Osteoblast (primary cell): ENCODE measurements around the gene PCAT7. TPM values are rescaled to one million over a fixed set of nuclear protein-coding genes. Genes with fewer than 3 reads are reported as not detected.
"Not testable (repeated sequence)": the region's sequence is repeated elsewhere in the genome, so short reads cannot be mapped to it uniquely, and the experiment has no call there.

Source experiments
- DNase-seq: peaks from one replicate; pipeline ENCODE4 v3.0.0; 2011; ENCODE audit warnings: low spot score, mixed read lengths; ENCODE audit not compliant: insufficient read length; ENCODE audit errors: missing footprints
- H2AFZ ChIP-seq: 2 replicates; pipeline ENCODE4 v1.6.0; 2011; ENCODE audit warnings: mild to moderate bottlenecking, low read length
- H3K27ac ChIP-seq: 2 replicates; pipeline ENCODE4 v1.5.1; 2011; ENCODE audit warnings: mild to moderate bottlenecking, low read depth, low read length, moderate library complexity
- H3K27me3 ChIP-seq: 2 replicates; pipeline ENCODE4 v1.6.0; 2012; ENCODE audit warnings: mild to moderate bottlenecking, control low read depth, inconsistent platforms, low read length, moderate library complexity; ENCODE audit not compliant: insufficient read depth
- H3K36me3 ChIP-seq: 2 replicates; pipeline ENCODE4 v1.5.1; 2011; ENCODE audit warnings: mild to moderate bottlenecking, low read length, control low read depth, moderate library complexity; ENCODE audit not compliant: insufficient read depth
- H3K4me1 ChIP-seq: 2 replicates; pipeline ENCODE4 v1.5.1; 2011; ENCODE audit warnings: mild to moderate bottlenecking, low read length, control low read depth, moderate library complexity; ENCODE audit not compliant: insufficient read depth
- H3K4me2 ChIP-seq: 2 replicates; pipeline ENCODE4 v1.6.0; 2011; ENCODE audit warnings: mild to moderate bottlenecking, low read length; ENCODE audit not compliant: insufficient read depth
- H3K4me3 ChIP-seq: fragments of 200-600 bp; sonication (generic); 3 replicates; pipeline ENCODE4 v1.5.1; 2012; ENCODE audit warnings: mild to moderate bottlenecking, low read length, inconsistent platforms; ENCODE audit not compliant: insufficient read depth
- H3K79me2 ChIP-seq: 2 replicates; pipeline ENCODE4 v1.6.0; 2012; ENCODE audit warnings: mild to moderate bottlenecking, low read length, control low read depth, inconsistent platforms; ENCODE audit not compliant: insufficient read depth
- H3K9me3 ChIP-seq: 2 replicates; pipeline ENCODE4 v1.5.1; 2011; ENCODE audit warnings: low read depth, low read length, control low read depth
- H4K20me1 ChIP-seq: 2 replicates; pipeline ENCODE4 v1.6.0; 2012; ENCODE audit warnings: mild to moderate bottlenecking, low read length, control low read depth; ENCODE audit not compliant: insufficient read depth
- CTCF ChIP-seq: IDR thresholded peaks from 2 replicates; pipeline ENCODE4 v1.5.1; 2011; ENCODE audit warnings: mild to moderate bottlenecking, low read depth, low read length, moderate library complexity; ENCODE audit errors: extremely low read depth
- total RNA-seq: library from RNA; depleted of rRNA; stranded (reverse); fragments of >200 nt; gene quantifications from 2 replicates; pipeline ENCODE4 v1.2.3, GENCODE V29; 2012

Gene PCAT7
- total RNA-seq, 1 donor: 0.36 TPM

- no peaks in the 10 kb centered on the region for H3K9me3 ChIP-seq
- H3K79me2 ChIP-seq: no peaks in the 10 kb centered on the region
- no peak overlapping the region for H3K27ac ChIP-seq
- TF ChIP-seq CTCF: no peak
- peak overlapping the region; percentile 85 for H2AFZ ChIP-seq
- H4K20me1 ChIP-seq: no peaks in the 10 kb centered on the region
- peak; percentile 63 for DNase-seq
- peaks cover 6% of the 10 kb centered on the region for H3K4me1 ChIP-seq
- peaks cover 4% of the 10 kb centered on the region for H3K27me3 ChIP-seq
- H3K4me3 ChIP-seq: peak overlapping the region; percentile 55
- no peaks in the 10 kb centered on the region for H3K36me3 ChIP-seq
- H3K4me2 ChIP-seq: peak overlapping the region; percentile 69
Measured at GRCh38 chr9:94586316-94586715, 31.4 kb downstream of the PCAT7 start.

- Histone ChIP-seq H3K9me3 (no peaks in the 10 kb centered on the region), H4K20me1 (no peaks in the 10 kb centered on the region), H3K36me3 (no peaks in the 10 kb centered on the region), H3K4me3 (peak overlapping the region; percentile 55), H3K79me2 (no peaks in the 10 kb centered on the region), H3K4me2 (peak overlapping the region; percentile 69), H3K4me1 (peaks cover 6% of the 10 kb centered on the region), H3K27ac (no peak overlapping the region), H3K27me3 (peaks cover 4% of the 10 kb centered on the region), H2AFZ (peak overlapping the region; percentile 85)
- peak; percentile 91 for DNase-seq
- TF ChIP-seq CTCF: no peak
Measured at GRCh38 chr9:94586814-94587213, 31.9 kb downstream of the PCAT7 start.

- Histone ChIP-seq H3K4me1 (peaks cover 6% of the 10 kb centered on the region), H2AFZ (no peak overlapping the region), H3K4me3 (no peak overlapping the region), H3K36me3 (no peaks in the 10 kb centered on the region), H3K9me3 (no peaks in the 10 kb centered on the region), H3K79me2 (no peaks in the 10 kb centered on the region), H3K27ac (no peak overlapping the region), H3K27me3 (peaks cover 8% of the 10 kb centered on the region), H3K4me2 (no peak overlapping the region), H4K20me1 (no peaks in the 10 kb centered on the region)
- TF ChIP-seq CTCF: no peak
- no peak for DNase-seq
Measured at GRCh38 chr9:94588681-94589080, 33.8 kb downstream of the PCAT7 start.

- H3K4me1 ChIP-seq, H3K4me3 ChIP-seq, H3K27ac ChIP-seq, H3K4me2 ChIP-seq, H4K20me1 ChIP-seq, H3K27me3 ChIP-seq, H3K79me2 ChIP-seq, DNase-seq, H3K9me3 ChIP-seq, H3K36me3 ChIP-seq, H2AFZ ChIP-seq: not testable (repeated sequence)
Measured at GRCh38 chr9:94591046-94591545, 36.2 kb downstream of the PCAT7 start.
